ENCODE results near the gene CCNQ. TPM values are rescaled to one million over a fixed set of nuclear protein-coding genes. Genes with fewer than 3 reads are reported as not detected.

Gene CCNQ
- total and polyA plus RNA-seq, 2 experiments from 2014 or later: 34.5 to 45.5 TPM

- DNase-seq: no peak
- Histone ChIP-seq H3K9me3 (ENCODE audit: low read depth) (no peaks in the 10 kb centered on the region), H3K27ac (no peak overlapping the region), H3K9ac (no peak overlapping the region), H3K79me2 (ENCODE audit: insufficient read depth) (no peaks in the 10 kb centered on the region), H4K20me1 (ENCODE audit: insufficient read depth) (no peaks in the 10 kb centered on the region), H3K4me3 (no peak overlapping the region), H3K27me3 (replicated peaks; ENCODE audit: insufficient read depth) (no peaks in the 10 kb centered on the region), H3K36me3 (ENCODE audit: low read depth) (no peaks in the 10 kb centered on the region), H3K4me2 (ENCODE audit: unreplicated experiment) (no peak overlapping the region), H3K9me2 (ENCODE audit: insufficient read depth) (no peaks in the 10 kb centered on the region), H3K4me1 (ENCODE audit: insufficient read depth) (no peaks in the 10 kb centered on the region), H2AFZ (no peak overlapping the region), H3F3A (ENCODE audit: insufficient read depth) (no peaks in the 10 kb centered on the region)
- in situ Hi-C loops (cut with MboI): no loop called here
- 61 to 66% methylated on average over 18 to 23 of the region's 27 CpGs for WGBS, 2 experiments (ENCODE audit: low coverage in 1 of 2, low lambda C conversion rate in 2 of 2, missing lambda C conversion rate in 2 of 2)
- TF ChIP-seq EZH2 (IDR thresholded peaks at IDR 0.05; ENCODE audit: insufficient read depth, poor library complexity, severe bottlenecking): no peak
- no peak for TF ChIP-seq EZH2phosphoT487 (IDR thresholded peaks at IDR 0.05; ENCODE audit: insufficient read depth, low read depth)
These were observed 38.4 kb upstream of the CCNQ start for GRCh38 chrX:153637121-153638040.

GRCh38 chrX:153636716-153637115 lies 37.8 kb upstream of the CCNQ start:
- no peak overlapping the region for H3K4me2 ChIP-seq (ENCODE audit: unreplicated experiment)
- H3K36me3 ChIP-seq (ENCODE audit: low read depth): no peaks in the 10 kb centered on the region
- DNase-seq: no peak
- H3K4me3 ChIP-seq: no peak overlapping the region
- no peak overlapping the region for H3K9ac ChIP-seq
- no peak overlapping the region for H2AFZ ChIP-seq
- H3K9me3 ChIP-seq (ENCODE audit: low read depth): no peaks in the 10 kb centered on the region
- H3K9me2 ChIP-seq (ENCODE audit: insufficient read depth): no peaks in the 10 kb centered on the region
- H3K79me2 ChIP-seq (ENCODE audit: insufficient read depth): no peaks in the 10 kb centered on the region
- H3K27ac ChIP-seq: no peak overlapping the region
- H3F3A ChIP-seq (ENCODE audit: insufficient read depth): no peaks in the 10 kb centered on the region
- in situ Hi-C loops (cut with MboI): no loop called here
- no peaks in the 10 kb centered on the region for H3K27me3 ChIP-seq (replicated peaks; ENCODE audit: insufficient read depth)
- no peaks in the 10 kb centered on the region for H4K20me1 ChIP-seq (ENCODE audit: insufficient read depth)
- 24 to 30% methylated on average over 3 to 5 of the region's 5 CpGs for WGBS, 2 experiments (ENCODE audit: low coverage in 1 of 2, low lambda C conversion rate in 2 of 2, missing lambda C conversion rate in 2 of 2)
- H3K4me1 ChIP-seq (ENCODE audit: insufficient read depth): no peaks in the 10 kb centered on the region
- TF ChIP-seq EZH2 (IDR thresholded peaks at IDR 0.05; ENCODE audit: insufficient read depth, poor library complexity, severe bottlenecking): no peak
- TF ChIP-seq EZH2phosphoT487 (IDR thresholded peaks at IDR 0.05; ENCODE audit: insufficient read depth, low read depth): no peak

- Histone ChIP-seq H3K4me1 (ENCODE audit: insufficient read depth) (no peaks in the 10 kb centered on the region), H3F3A (ENCODE audit: insufficient read depth) (no peaks in the 10 kb centered on the region), H3K79me2 (ENCODE audit: insufficient read depth) (no peaks in the 10 kb centered on the region), H3K4me2 (ENCODE audit: unreplicated experiment) (no peak overlapping the region), H2AFZ (no peak overlapping the region), H4K20me1 (ENCODE audit: insufficient read depth) (no peaks in the 10 kb centered on the region), H3K9me3 (ENCODE audit: low read depth) (no peaks in the 10 kb centered on the region), H3K27ac (no peak overlapping the region), H3K27me3 (replicated peaks; ENCODE audit: insufficient read depth) (no peaks in the 10 kb centered on the region), H3K4me3 (no peak overlapping the region), H3K9ac (no peak overlapping the region), H3K36me3 (ENCODE audit: low read depth) (no peaks in the 10 kb centered on the region), H3K9me2 (ENCODE audit: insufficient read depth) (no peaks in the 10 kb centered on the region)
- peak; percentile 31 for DNase-seq
- TF ChIP-seq EZH2 (IDR thresholded peaks at IDR 0.05; ENCODE audit: insufficient read depth, poor library complexity, severe bottlenecking) (no peak), EZH2phosphoT487 (IDR thresholded peaks at IDR 0.05; ENCODE audit: insufficient read depth, low read depth) (no peak)
- WGBS, 2 experiments (ENCODE audit: low coverage in 1 of 2, low lambda C conversion rate in 2 of 2, missing lambda C conversion rate in 2 of 2): 71 to 75% methylated on average over 5 to 14 of the region's 21 CpGs
- in situ Hi-C loops (cut with MboI): no loop called here
These were observed 37.1 kb upstream of the CCNQ start for GRCh38 chrX:153635788-153636668.

- Histone ChIP-seq H3F3A (ENCODE audit: insufficient read depth) (no peaks in the 10 kb centered on the region), H3K4me1 (ENCODE audit: insufficient read depth) (no peaks in the 10 kb centered on the region), H3K9ac (no peak overlapping the region), H3K36me3 (ENCODE audit: low read depth) (no peaks in the 10 kb centered on the region), H4K20me1 (ENCODE audit: insufficient read depth) (no peaks in the 10 kb centered on the region), H3K9me2 (ENCODE audit: insufficient read depth) (no peaks in the 10 kb centered on the region), H3K9me3 (ENCODE audit: low read depth) (no peaks in the 10 kb centered on the region), H3K79me2 (ENCODE audit: insufficient read depth) (no peaks in the 10 kb centered on the region), H3K4me3 (no peak overlapping the region), H3K4me2 (ENCODE audit: unreplicated experiment) (no peak overlapping the region), H2AFZ (no peak overlapping the region), H3K27me3 (replicated peaks; ENCODE audit: insufficient read depth) (no peaks in the 10 kb centered on the region), H3K27ac (no peak overlapping the region)
- 42 to 46% methylated on average over 4 to 6 of the region's 6 CpGs for WGBS, 2 experiments (ENCODE audit: low coverage in 1 of 2, low lambda C conversion rate in 2 of 2, missing lambda C conversion rate in 2 of 2)
- DNase-seq: no peak
- TF ChIP-seq EZH2 (IDR thresholded peaks at IDR 0.05; ENCODE audit: insufficient read depth, poor library complexity, severe bottlenecking): no peak
- TF ChIP-seq EZH2phosphoT487 (IDR thresholded peaks at IDR 0.05; ENCODE audit: insufficient read depth, low read depth): no peak
- in situ Hi-C loops (cut with MboI): no loop called here
These were observed 36.4 kb upstream of the CCNQ start for GRCh38 chrX:153635388-153635787.
